KBM-7 (cell line): ENCODE measurements around the gene F10.

Experiments
- DNase-seq: peaks from one replicate; pipeline ENCODE4 v3.0.0-alpha.2; 2015
- in situ Hi-C: fragments of 300-500 bp; cut with MboI; formaldehyde crosslinking; loops from 2 replicates; pipeline ENCODE4 v1.14.3; 2020; ENCODE audit warnings: low sequenced_read_pairs, low pct_unique_long_range_greater_than_20kb, mixed read lengths

Gene F10

GRCh38 chr13:113112893-113113845, 9.4 kb upstream of the F10 start:
- DNase-seq: no peak
- in situ Hi-C loops: no loop called here

GRCh38 chr13:113113846-113114271, 8.7 kb upstream of the F10 start:
- no peak for DNase-seq
- in situ Hi-C loops: no loop called here

- in situ Hi-C loops: no loop called here
- DNase-seq: no peak
Measured at GRCh38 chr13:113114511-113115362, 7.9 kb upstream of the F10 start.

- no peak for DNase-seq
- in situ Hi-C loops: no loop called here
Measured at GRCh38 chr13:113115363-113116205, 7.0 kb upstream of the F10 start.

GRCh38 chr13:113116206-113116800, 6.3 kb upstream of the F10 start:
- in situ Hi-C loops: no loop called here
- no peak for DNase-seq

- no peak for DNase-seq
- in situ Hi-C loops: no loop called here
Measured at GRCh38 chr13:113116871-113117271, 5.7 kb upstream of the F10 start.

- no peak for DNase-seq
- in situ Hi-C loops: no loop called here
Measured at GRCh38 chr13:113117335-113117872, 5.2 kb upstream of the F10 start.

- in situ Hi-C loops: no loop called here
- no peak for DNase-seq
Measured at GRCh38 chr13:113117911-113118260, 4.7 kb upstream of the F10 start.

GRCh38 chr13:113118261-113119021, 4.2 kb upstream of the F10 start:
- no peak for DNase-seq
- in situ Hi-C loops: no loop called here

- in situ Hi-C loops: no loop called here
- DNase-seq: no peak
Measured at GRCh38 chr13:113119166-113119821, 3.3 kb upstream of the F10 start.

GRCh38 chr13:113119822-113120189, 2.8 kb upstream of the F10 start:
- no peak for DNase-seq
- in situ Hi-C loops: no loop called here

- in situ Hi-C loops: no loop called here
- no peak for DNase-seq
Measured at GRCh38 chr13:113120300-113121182, 2.1 kb upstream of the F10 start.

- DNase-seq: no peak
- in situ Hi-C loops: no loop called here
Measured at GRCh38 chr13:113121183-113121927, 1.2 kb upstream of the F10 start.

- in situ Hi-C loops: no loop called here
- DNase-seq: no peak
Measured at GRCh38 chr13:113121928-113122471, 599 bp upstream of the F10 start.

- in situ Hi-C loops: no loop called here
- no peak for DNase-seq
Measured at GRCh38 chr13:113123226-113124201, 915 bp downstream of the F10 start.
